GM18499 (cell line): ENCODE results near the gene RPP30.
"Not testable (repeated sequence)": the region's sequence is repeated elsewhere in the genome, so short reads cannot be mapped to it uniquely, and the experiment has no call there.

ENCODE experiments used
- ATAC-seq: cut with Tn5 transposase; IDR thresholded peaks from one replicate; pipeline ENCODE4 v1.9.1; 2021; ENCODE audit warnings: moderate number of reproducible peaks; ENCODE audit not compliant: insufficient read depth, unreplicated experiment

The RPP30 gene

DNA sequence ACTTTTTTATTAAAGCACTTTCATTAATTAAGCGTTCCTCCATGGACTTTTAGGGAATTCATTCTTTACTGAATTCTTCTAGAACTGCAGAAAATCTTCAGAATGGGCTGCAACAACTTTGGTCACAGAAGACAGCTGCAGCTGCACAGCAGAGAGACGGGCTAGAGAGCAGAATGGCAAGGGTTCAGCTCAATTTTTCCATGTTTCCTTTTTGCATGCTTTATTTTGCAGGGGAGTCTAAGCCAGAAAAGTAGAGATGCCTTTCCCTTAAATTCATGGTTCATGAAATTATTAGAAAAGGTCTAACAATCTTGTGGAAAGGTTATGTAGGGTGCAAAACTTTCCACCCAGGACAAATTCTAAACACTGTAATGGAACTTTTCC lies 64.5 kb downstream of the RPP30 start:
- ATAC-seq, result no peak

DNA sequence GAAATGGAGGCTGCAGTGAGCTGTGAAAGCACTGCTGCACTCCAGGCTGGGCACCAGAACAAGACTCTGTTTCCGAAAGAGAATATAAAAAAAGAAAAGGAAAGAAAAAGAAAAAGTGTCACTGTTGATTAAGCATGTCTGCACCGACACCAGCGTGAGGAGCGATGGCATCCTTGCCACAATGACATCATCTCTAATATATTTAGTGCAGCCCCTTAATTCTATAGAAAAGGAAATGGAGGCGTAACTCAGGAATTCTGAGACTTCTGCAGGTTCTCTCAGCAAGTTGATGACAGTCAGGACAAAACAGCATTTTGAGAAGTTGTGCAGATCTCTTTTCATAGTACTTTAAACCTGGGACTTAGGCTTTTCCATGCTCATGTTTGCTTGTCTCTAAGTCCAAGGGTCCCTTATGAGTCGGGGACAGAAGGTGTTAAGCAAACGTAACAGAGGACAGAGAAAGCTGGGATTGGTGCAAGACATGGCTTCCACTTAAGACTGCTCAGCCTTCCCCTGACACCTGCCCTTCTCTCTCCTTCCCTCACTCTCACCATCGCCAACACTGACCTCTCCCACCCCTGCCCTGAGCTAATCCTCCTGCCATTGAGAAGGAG lies 66.0 kb downstream of the RPP30 start:
- ATAC-seq, result no peak

DNA sequence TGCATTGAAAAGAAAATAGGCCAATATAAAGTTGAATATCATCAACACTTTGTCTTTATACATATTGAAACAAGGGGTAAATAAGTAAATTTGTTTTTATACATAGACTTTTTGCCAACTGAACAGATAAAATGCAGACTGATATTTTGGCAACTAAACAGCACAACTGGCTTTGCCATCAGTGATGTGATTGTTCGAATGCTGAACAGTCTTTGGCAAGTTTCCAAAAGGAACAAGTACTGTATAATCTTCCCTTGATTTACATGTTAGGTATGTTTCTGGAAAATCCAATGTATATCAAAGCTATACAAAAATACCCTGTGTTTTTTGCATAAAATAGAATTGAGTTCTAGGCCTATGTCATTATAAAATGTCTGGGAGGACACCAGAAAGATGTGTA lies 67.3 kb downstream of the RPP30 start:
- no peak for ATAC-seq

DNA sequence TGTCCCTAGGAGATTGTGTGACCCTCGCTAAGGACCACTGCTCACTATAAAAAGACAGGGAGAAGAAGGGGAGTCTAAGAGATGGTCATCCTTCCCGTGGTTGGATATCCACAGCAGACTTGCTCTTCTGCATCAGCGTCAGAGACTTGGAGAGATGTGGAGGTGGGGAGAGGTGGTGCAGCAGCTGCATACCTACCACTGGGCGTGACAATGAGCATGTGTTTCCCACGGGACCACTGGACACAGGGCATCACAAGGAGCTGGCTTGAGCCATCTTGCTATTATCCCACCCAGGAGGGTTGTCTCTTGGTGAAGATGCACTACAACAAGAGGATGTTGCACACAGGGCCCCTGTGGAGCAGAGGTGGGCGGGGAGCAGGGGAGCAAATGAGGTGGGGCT lies 67.9 kb downstream of the RPP30 start:
- ATAC-seq, result no peak

DNA sequence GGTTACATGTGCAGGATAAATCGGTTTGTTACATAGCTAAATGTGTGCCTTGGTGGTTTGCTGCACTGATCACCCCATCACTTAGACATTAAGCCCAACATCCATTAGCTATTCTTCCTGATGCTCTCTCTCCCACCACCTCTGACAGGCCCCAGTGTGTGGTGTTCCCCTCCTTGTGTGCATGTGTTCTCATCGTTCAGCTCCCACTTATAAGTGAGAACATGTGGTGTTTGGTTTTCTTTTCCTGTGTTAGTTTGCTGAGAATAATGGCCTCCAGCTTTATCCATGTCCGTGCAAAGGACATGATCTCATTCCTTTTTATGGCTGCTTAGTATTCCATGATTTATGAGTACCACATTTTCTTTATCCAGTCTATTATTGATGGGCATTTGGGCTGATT lies 71.2 kb downstream of the RPP30 start:
- ATAC-seq, result not testable (repeated sequence)

DNA sequence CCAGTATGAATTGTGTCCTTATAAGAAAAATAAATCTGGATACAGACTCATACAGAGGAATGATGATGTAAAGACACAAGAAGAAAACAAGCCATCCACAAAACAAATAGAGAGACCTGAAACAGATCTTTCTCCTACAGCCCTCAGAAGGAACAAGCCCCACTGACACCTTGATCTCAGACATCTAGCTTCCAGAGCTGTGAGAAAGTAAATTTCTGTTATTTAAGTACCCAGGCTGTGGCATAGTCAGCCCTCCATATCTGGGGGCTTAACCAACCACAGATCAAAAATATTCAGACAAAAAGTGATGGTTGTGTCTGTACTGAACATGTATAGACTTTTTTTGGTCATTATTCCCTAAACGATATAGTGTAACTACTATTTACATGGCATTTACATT lies 73.0 kb downstream of the RPP30 start:
- ATAC-seq, result no peak

DNA sequence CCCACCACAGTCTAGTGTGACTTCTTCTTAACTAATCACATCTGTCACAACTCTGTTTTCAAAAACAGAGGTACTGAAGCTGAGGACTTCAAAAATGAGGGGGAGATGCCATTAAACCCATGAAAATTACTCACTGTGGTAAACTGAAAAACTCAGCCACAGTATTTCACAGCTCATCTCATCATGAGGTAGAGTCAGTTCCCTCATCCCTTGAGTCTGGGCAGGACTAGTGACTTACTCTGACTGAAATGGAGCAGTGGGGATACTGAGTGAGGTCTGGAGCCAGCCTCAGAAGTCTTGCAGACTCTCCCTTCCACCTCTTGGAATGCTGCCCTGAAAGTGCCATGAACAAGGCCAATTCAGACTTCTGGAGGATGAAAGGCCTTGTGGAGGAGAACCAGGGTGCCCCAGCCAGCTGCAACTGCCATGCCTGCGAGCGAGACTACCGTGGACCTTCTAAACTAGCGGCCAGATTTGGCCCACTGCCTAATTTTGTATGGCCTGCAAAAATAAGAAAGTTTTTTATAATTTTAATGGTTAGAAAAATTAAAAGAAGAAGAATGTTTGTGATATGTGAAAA lies 73.8 kb downstream of the RPP30 start:
- ATAC-seq, result no peak

DNA sequence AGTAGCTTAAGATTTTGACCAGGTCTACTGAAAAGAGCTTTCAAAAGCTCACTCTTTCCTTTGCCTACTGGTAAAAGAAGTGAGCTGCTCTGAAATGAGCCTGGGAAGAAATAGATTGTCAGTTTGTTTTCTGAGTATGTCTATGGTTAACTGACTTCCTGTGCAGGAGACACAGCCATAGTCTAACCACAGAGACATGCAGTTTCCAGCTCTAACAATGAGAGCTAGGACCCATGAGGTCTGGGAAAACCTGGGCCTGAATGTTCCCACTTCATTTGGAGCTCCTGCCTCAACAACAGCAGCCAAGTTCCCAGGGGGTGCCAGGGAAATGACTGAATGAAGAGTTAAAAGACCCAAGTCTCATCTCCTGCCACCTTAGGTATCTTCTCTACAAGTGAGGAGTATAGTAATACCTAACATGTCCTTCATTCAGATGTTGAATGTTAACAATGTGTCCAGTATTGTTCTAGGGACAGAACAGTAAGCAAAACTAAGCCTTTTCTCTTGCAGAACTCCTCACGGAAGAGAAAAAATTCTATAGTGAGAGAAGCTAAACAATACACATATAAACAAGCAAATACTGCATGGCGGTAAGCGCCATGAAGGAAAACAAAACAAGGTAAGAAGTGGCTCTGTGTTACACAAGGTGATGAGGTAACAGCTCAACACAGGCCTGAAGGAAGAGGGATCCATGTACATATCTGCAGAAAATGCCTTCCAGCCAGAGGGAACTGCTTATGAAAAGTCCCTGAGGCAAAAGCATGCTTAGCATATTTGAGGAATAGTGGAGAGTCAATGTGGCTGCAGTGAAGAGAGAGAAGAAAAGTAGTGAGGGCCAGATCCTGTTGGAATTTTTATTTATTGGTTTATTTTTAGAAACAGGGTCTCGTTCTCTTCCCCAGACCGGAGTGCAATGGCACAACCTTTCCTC lies 75.5 kb downstream of the RPP30 start:
- no peak for ATAC-seq
